A673 (cell line): ENCODE data around the gene ZACN. TPM values are rescaled to one million over a fixed set of nuclear protein-coding genes. Genes with fewer than 3 reads are reported as not detected.

ENCODE experiments used
- BruUV-seq: library from RNA; stranded (reverse); fragments of 400-500 nt; replicated peaks from 2 replicates; lab custom pipeline; 2021; lab: Mats Ljungman, UMichigan
- CTCF ChIA-PET: fragments of 300-600 bp; sonication (Branson Sonifier 250); formaldehyde crosslinking; loops from one replicate; lab custom pipeline; 2022; ENCODE audit warnings: antibody characterized with exemption; lab: Charles Lee
- POLR2A ChIA-PET: fragments of 300-600 bp; sonication (Branson Sonifier 250); formaldehyde crosslinking; loops from one replicate; lab custom pipeline; 2022; ENCODE audit warnings: antibody characterized with exemption; ENCODE audit not compliant: low non-redundant PET; lab: Charles Lee
- DNase-seq: peaks from one replicate; pipeline ENCODE4 v3.0.0-alpha.2; 2015; ENCODE audit warnings: low spot score
- H3K27ac ChIP-seq: fragments of 200-600 bp; sonication (generic); 2 replicates; pipeline ENCODE4 v1.5.1; 2016; ENCODE audit warnings: mixed run types, low read depth, mild to moderate bottlenecking, mixed read lengths, antibody characterized with exemption, low read length; ENCODE audit not compliant: poor library complexity, severe bottlenecking
- H3K27me3 ChIP-seq: fragments of 200-600 bp; sonication (generic); replicated peaks from 2 replicates; pipeline ENCODE4 v1.6.1; 2017; ENCODE audit warnings: mixed run types, low read depth, mild to moderate bottlenecking, mixed read lengths, antibody characterized with exemption, low read length; ENCODE audit not compliant: insufficient read depth, poor library complexity
- H3K36me3 ChIP-seq: fragments of 200-600 bp; sonication (generic); 2 replicates; pipeline ENCODE4 v1.6.1; 2016; ENCODE audit warnings: mixed run types, mild to moderate bottlenecking, mixed read lengths, antibody characterized with exemption, low read length; ENCODE audit not compliant: insufficient read depth, poor library complexity, severe bottlenecking
- H3K4me1 ChIP-seq: fragments of 200-600 bp; sonication (generic); 2 replicates; pipeline ENCODE4 v1.6.1; 2017; ENCODE audit warnings: mixed run types, mild to moderate bottlenecking, mixed read lengths, antibody characterized with exemption, low read length; ENCODE audit not compliant: insufficient read depth, poor library complexity, severe bottlenecking
- H3K4me3 ChIP-seq: fragments of 200-600 bp; sonication (generic); 2 replicates; pipeline ENCODE4 v1.5.1; 2016; ENCODE audit warnings: low read depth, mixed run types, mild to moderate bottlenecking, mixed read lengths, low read length; ENCODE audit not compliant: poor library complexity, severe bottlenecking
- H3K9me3 ChIP-seq: fragments of 200-600 bp; sonication (generic); 2 replicates; pipeline ENCODE4 v1.6.1; 2016; ENCODE audit warnings: mixed run types, low read depth, mild to moderate bottlenecking, mixed read lengths, antibody characterized with exemption, low read length; ENCODE audit not compliant: poor library complexity, severe bottlenecking
- CTCF ChIP-seq: fragments of 300-800, 200-600 bp; sonication (generic); conservative IDR thresholded peaks from 2 replicates; pipeline ENCODE4 v1.5.1; 2017; ENCODE audit warnings: low read depth, mild to moderate bottlenecking, antibody characterized with exemption, low read length, moderate library complexity, mixed read lengths
- EZH2 ChIP-seq: fragments of 200-600 bp; sonication (generic); IDR thresholded peaks from 2 replicates; pipeline ENCODE4 v1.6.1; 2017; ENCODE audit warnings: borderline replicate concordance, low read depth, mild to moderate bottlenecking, mixed read lengths, antibody characterized with exemption, low read length; ENCODE audit not compliant: poor library complexity, severe bottlenecking
- intact Hi-C: fragments of 100-400 bp; cut with micrococcal nuclease; formaldehyde crosslinking; loops from one replicate; pipeline ENCODE4 v1.10.0; 2022; ENCODE audit not compliant: unreplicated experiment
- total RNA-seq: library from RNA; stranded (reverse); gene quantifications from 2 replicates; pipeline ENCODE4 v1.2.3, GENCODE V29; 2021

ZACN gene
- total RNA-seq, 1 experiment from 2014 or later, result not detected

DNA sequence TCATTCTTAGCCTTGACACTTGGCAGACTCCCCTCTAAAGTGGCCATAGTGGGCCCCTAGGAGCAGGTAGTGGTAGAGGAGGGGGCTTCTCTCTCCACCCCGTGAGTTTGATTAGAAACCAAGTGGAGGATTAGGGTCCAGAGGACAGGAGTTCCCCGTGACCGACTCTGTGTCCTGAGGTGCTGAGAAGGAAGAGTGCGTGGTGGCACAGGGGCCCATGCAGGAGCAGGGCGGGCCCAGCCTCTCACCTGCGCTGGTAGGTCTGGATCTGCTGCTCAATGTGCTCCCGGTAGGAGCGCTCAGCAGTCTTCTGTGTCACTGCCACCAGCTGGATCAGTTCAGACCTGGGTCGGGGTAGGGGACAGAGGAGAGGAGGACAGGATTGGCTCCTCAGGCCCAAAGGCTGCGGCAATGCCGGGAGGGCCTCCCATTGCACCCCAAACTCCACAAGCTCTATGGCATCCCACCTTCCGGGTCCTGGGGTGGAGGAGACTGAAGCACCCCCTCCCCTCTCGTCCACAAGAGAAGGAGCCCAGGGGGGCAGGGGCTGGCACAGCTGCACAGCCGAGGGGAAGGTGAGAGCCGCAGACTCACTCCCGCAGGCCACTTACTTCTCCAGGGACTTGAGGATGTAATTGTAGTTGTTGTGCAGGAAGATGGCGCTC lies 6.2 kb downstream of the ZACN start:
- DNase-seq, result no peak
- Histone ChIP-seq H3K9me3 (no peaks in the 10 kb centered on the region), H3K36me3 (peaks cover 42% of the 10 kb centered on the region), H3K27me3 (peaks cover 1% of the 10 kb centered on the region), H3K27ac (no peak overlapping the region), H3K4me1 (no peaks in the 10 kb centered on the region), H3K4me3 (no peak overlapping the region)
- intact Hi-C loops, result no loop called here
- ChIA-PET CTCF (no interaction called here), POLR2A (no interaction called here)
- no TSS peak for BruUV-seq
- TF ChIP-seq CTCF, result no peak
- no peak for TF ChIP-seq EZH2

DNA sequence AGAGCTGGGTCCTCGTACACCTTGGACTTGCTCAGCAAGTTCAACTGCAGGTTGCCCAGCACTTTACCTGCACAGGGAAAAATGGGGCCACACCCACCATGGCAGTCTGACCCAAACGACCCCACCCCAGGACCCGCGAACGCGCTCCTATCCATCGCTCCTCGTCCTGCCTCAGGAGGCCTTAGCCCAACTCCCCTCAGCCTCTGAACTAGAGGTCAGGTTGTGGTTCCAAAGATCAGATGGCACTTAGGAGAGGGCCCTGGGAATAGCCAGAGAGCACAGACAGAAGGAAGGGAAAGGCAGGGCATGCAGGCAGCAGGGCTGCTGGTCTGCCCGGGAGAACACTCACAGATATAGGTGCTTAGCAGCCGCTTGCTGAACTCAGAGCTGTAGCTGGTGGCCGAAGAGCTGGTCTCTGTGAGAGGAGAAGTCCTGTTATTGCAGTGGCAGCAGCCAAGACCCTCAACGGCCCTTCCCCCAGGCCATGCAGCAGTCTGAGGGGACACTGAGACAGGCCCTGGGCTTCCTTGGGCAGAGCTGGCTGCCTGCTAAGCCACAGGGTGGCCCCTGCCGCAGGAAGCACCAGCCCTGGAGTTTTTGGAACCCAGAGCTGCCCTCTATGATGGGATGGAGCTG lies 6.9 kb downstream of the ZACN start:
- H3K27ac ChIP-seq, result no peak overlapping the region
- POLR2A ChIA-PET, result no interaction called here
- peaks cover 42% of the 10 kb centered on the region for H3K36me3 ChIP-seq
- no peak overlapping the region for H3K4me3 ChIP-seq
- no peaks in the 10 kb centered on the region for H3K9me3 ChIP-seq
- no peaks in the 10 kb centered on the region for H3K4me1 ChIP-seq
- intact Hi-C loops, result no loop called here
- BruUV-seq, result no TSS peak
- CTCF ChIA-PET, result no interaction called here
- H3K27me3 ChIP-seq, result no peaks in the 10 kb centered on the region
- TF ChIP-seq CTCF, result no peak
- no peak for TF ChIP-seq EZH2
- DNase-seq, result no peak

DNA sequence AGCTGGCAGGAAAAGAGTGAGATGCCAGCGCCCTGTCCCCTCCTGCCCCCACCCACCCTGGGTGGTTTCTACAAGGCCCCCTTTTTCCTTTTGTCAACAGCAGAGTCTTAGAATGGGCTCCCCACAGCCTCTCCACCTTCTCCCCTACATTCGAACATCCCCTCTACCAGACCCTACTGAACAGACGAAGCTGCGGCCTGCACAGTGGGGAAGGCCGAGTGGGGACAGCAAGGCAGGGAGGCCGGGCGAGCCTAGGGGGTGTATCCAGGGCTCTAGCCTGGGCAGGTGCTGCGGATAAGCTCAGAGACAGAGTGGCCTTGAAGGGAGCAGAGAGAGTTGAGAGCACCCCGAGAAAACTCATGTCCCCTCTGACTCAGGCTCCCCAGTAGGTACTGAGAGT lies 7.4 kb downstream of the ZACN start:
- no peak for DNase-seq
- H3K9me3 ChIP-seq, result no peaks in the 10 kb centered on the region
- no peaks in the 10 kb centered on the region for H3K4me1 ChIP-seq
- no TSS peak for BruUV-seq
- intact Hi-C loops, result no loop called here
- no peaks in the 10 kb centered on the region for H3K27me3 ChIP-seq
- POLR2A ChIA-PET, result no interaction called here
- peaks cover 42% of the 10 kb centered on the region for H3K36me3 ChIP-seq
- no peak overlapping the region for H3K27ac ChIP-seq
- H3K4me3 ChIP-seq, result no peak overlapping the region
- CTCF ChIA-PET, result no interaction called here
- TF ChIP-seq CTCF, result no peak
- TF ChIP-seq EZH2, result no peak
